Endodermal cell (in vitro differentiated cells): Measurements from ENCODE around the gene CFAP161. TPM values are rescaled to one million over a fixed set of nuclear protein-coding genes. Genes with fewer than 3 reads are reported as not detected.

Experiments used
- DNase-seq: peaks from one replicate; pipeline ENCODE4 v3.0.0-alpha.2; 2017
- H3K27ac ChIP-seq: 2 replicates; pipeline ENCODE4 v1.5.1; 2013; ENCODE audit warnings: mild to moderate bottlenecking, low read depth, low read length, moderate library complexity
- H3K27me3 ChIP-seq: 2 replicates; pipeline ENCODE4 v1.6.1; 2013; ENCODE audit warnings: mild to moderate bottlenecking, low read length, moderate library complexity; ENCODE audit not compliant: insufficient read depth, control insufficient read depth, poor library complexity, severe bottlenecking
- H3K36me3 ChIP-seq: 2 replicates; pipeline ENCODE4 v1.7.0; 2013; ENCODE audit warnings: mild to moderate bottlenecking, low read length, moderate library complexity; ENCODE audit not compliant: control insufficient read depth, insufficient read depth
- H3K4me1 ChIP-seq: one replicate; pipeline ENCODE4 v1.7.0; 2013; ENCODE audit warnings: low read length; ENCODE audit not compliant: control insufficient read depth, insufficient read depth
- H3K4me3 ChIP-seq: 2 replicates; pipeline ENCODE4 v1.5.1; 2013; ENCODE audit warnings: mild to moderate bottlenecking, low read length, moderate library complexity
- H3K9ac ChIP-seq: 2 replicates; pipeline ENCODE4 v1.6.1; 2013; ENCODE audit warnings: mild to moderate bottlenecking, low read length, moderate library complexity; ENCODE audit not compliant: poor library complexity, severe bottlenecking; ENCODE audit errors: extremely low read depth
- H3K9me3 ChIP-seq: 2 replicates; pipeline ENCODE4 v1.6.1; 2013; ENCODE audit warnings: mild to moderate bottlenecking, low read length, moderate library complexity; ENCODE audit not compliant: control insufficient read depth
- H3K27ac Mint-ChIP-seq: 2 replicates; pipeline ENCODE4 v1.8.0; 2020; ENCODE audit warnings: mixed read lengths
- H3K27me3 Mint-ChIP-seq: 2 replicates; pipeline ENCODE4 v1.8.0; 2021; ENCODE audit warnings: mild to moderate bottlenecking, mixed read lengths; ENCODE audit not compliant: insufficient read depth
- H3K36me3 Mint-ChIP-seq: 2 replicates; pipeline ENCODE4 v1.8.0; 2020; ENCODE audit warnings: low read depth, mixed read lengths
- H3K4me1 Mint-ChIP-seq: 2 replicates; pipeline ENCODE4 v1.8.0; 2020; ENCODE audit warnings: mixed read lengths
- H3K4me3 Mint-ChIP-seq: 2 replicates; pipeline ENCODE4 v1.8.0; 2020; ENCODE audit warnings: mild to moderate bottlenecking, moderate library complexity, mixed read lengths
- H3K9me3 Mint-ChIP-seq: 2 replicates; pipeline ENCODE4 v1.8.0; 2020; ENCODE audit warnings: mild to moderate bottlenecking, mixed read lengths
- CTCF ChIP-seq: fragments of 200-600 bp; sonication (generic); conservative IDR thresholded peaks from 2 replicates; pipeline ENCODE4 v1.5.0; 2021; ENCODE audit warnings: antibody characterized with exemption, mild to moderate bottlenecking
- WGBS, 2 experiments: methylation state at CpG; one replicate each; pipeline versions ENCODE4 v1.1.5 to v1.1.7; 2013; ENCODE audit warnings: missing lambda C conversion rate in 2 of 2, mixed read lengths in 1 of 2; ENCODE audit not compliant: insufficient coverage in 1 of 2, insufficient read length in 1 of 2; 5-methylcytosine and 5-hydroxymethylcytosine counted together
- total RNA-seq, 2 donors: library from RNA; stranded (reverse); fragmentation: NEBNext Ultra II Directional in 1 of 2; extraction: Animal tissue kit (Norgen Biotek cat#: 25700) in 1 of 2; gene quantifications; 2 replicates in 1 of 2; 3 replicates in 1 of 2; pipeline ENCODE4 v1.2.1, GENCODE V29; 2021

The CFAP161 gene
- total RNA-seq, 2 donors from 2014 or later, result not detected

GRCh38 chr15:81152799-81153198 is 18.7 kb downstream of the CFAP161 start:
- Histone ChIP-seq H3K4me1 (no peaks in the 10 kb centered on the region), H3K27ac (no peak overlapping the region), H3K36me3 (no peaks in the 10 kb centered on the region), H3K9me3 (no peaks in the 10 kb centered on the region), H3K27me3 (no peaks in the 10 kb centered on the region), H3K9ac (no peak overlapping the region), H3K4me3 (no peak overlapping the region)
- no peaks in the 10 kb centered on the region for H3K9me3 Mint-ChIP-seq
- no peaks in the 10 kb centered on the region for H3K36me3 Mint-ChIP-seq
- no peak for DNase-seq
- no peaks in the 10 kb centered on the region for H3K4me1 Mint-ChIP-seq
- no peak for TF ChIP-seq CTCF
- 93 to 98% methylated on average over 4 of the region's 4 CpGs for WGBS, 2 experiments
- H3K27me3 Mint-ChIP-seq, result no peaks in the 10 kb centered on the region
- H3K4me3 Mint-ChIP-seq, result no peak overlapping the region
- no peak overlapping the region for H3K27ac Mint-ChIP-seq

- Mint-ChIP-seq H3K9me3 (no peaks in the 10 kb centered on the region), H3K4me1 (no peaks in the 10 kb centered on the region), H3K27me3 (no peaks in the 10 kb centered on the region), H3K36me3 (no peaks in the 10 kb centered on the region), H3K27ac (no peak overlapping the region), H3K4me3 (no peak overlapping the region)
- H3K27me3 ChIP-seq, result no peaks in the 10 kb centered on the region
- no peak overlapping the region for H3K27ac ChIP-seq
- peak; percentile 66 for TF ChIP-seq CTCF
- no peak overlapping the region for H3K4me3 ChIP-seq
- H3K36me3 ChIP-seq, result no peaks in the 10 kb centered on the region
- no peaks in the 10 kb centered on the region for H3K9me3 ChIP-seq
- no peaks in the 10 kb centered on the region for H3K4me1 ChIP-seq
- WGBS, 2 experiments, result 71 to 75% methylated on average over 9 to 10 of the region's 10 CpGs
- H3K9ac ChIP-seq, result no peak overlapping the region
- peak; percentile 61 for DNase-seq
Measured at GRCh38 chr15:81155375-81156218, 21.5 kb downstream of the CFAP161 start.

GRCh38 chr15:81156324-81156723 is 22.3 kb downstream of the CFAP161 start:
- Histone ChIP-seq H3K9ac (no peak overlapping the region), H3K27ac (no peak overlapping the region), H3K36me3 (no peaks in the 10 kb centered on the region), H3K4me3 (no peak overlapping the region), H3K9me3 (no peaks in the 10 kb centered on the region), H3K27me3 (no peaks in the 10 kb centered on the region), H3K4me1 (no peaks in the 10 kb centered on the region)
- WGBS, 2 experiments, result 98 to 100% methylated on average over 1 to 3 of the region's 3 CpGs
- H3K27ac Mint-ChIP-seq, result no peak overlapping the region
- TF ChIP-seq CTCF, result no peak
- peaks cover 1% of the 10 kb centered on the region for H3K27me3 Mint-ChIP-seq
- no peaks in the 10 kb centered on the region for H3K9me3 Mint-ChIP-seq
- DNase-seq, result no peak
- H3K36me3 Mint-ChIP-seq, result no peaks in the 10 kb centered on the region
- H3K4me1 Mint-ChIP-seq, result no peaks in the 10 kb centered on the region
- H3K4me3 Mint-ChIP-seq, result no peak overlapping the region
